OCI-LY1 (cell line): ENCODE data around the gene CALR3.

Experiments used
- H2AFZ ChIP-seq: fragments of 200-600 bp; sonication (generic), shearing (Covaris generic); 2 replicates; pipeline ENCODE4 v1.6.0; 2014; ENCODE audit warnings: antibody characterized with exemption, mild to moderate bottlenecking, low read length
- H3F3A ChIP-seq: fragments of 200-600 bp; sonication (generic), shearing (Covaris generic); 2 replicates; pipeline ENCODE4 v1.6.0; 2014; ENCODE audit warnings: mild to moderate bottlenecking, antibody characterized with exemption, low read length, moderate library complexity; ENCODE audit not compliant: insufficient read depth
- H3K27ac ChIP-seq: fragments of 200-600 bp; sonication (generic); 2 replicates; pipeline ENCODE4 v1.5.1; 2014; ENCODE audit warnings: low read length, mixed run types, mild to moderate bottlenecking, low read depth; ENCODE audit not compliant: poor library complexity, severe bottlenecking
- H3K27me3 ChIP-seq: fragments of 200-600 bp; sonication (generic); 2 replicates; pipeline ENCODE4 v1.6.0; 2014; ENCODE audit warnings: antibody characterized with exemption, mild to moderate bottlenecking, low read length, moderate library complexity; ENCODE audit not compliant: insufficient read depth
- H3K36me3 ChIP-seq: fragments of 200-600 bp; sonication (generic); 2 replicates; pipeline ENCODE4 v1.6.1; 2014; ENCODE audit warnings: mild to moderate bottlenecking, antibody characterized with exemption, low read length, moderate library complexity, mixed read lengths; ENCODE audit not compliant: insufficient read depth
- H3K4me1 ChIP-seq: fragments of 200-600 bp; sonication (generic); 2 replicates; pipeline ENCODE4 v1.5.1; 2014; ENCODE audit warnings: mild to moderate bottlenecking, low read length, moderate library complexity; ENCODE audit not compliant: insufficient read depth, severe bottlenecking
- H3K4me2 ChIP-seq: fragments of 200-600 bp; sonication (generic), shearing (Covaris generic); 2 replicates; pipeline ENCODE4 v1.6.1; 2014; ENCODE audit warnings: low read length
- H3K4me3 ChIP-seq: fragments of 200-600 bp; sonication (generic); 2 replicates; pipeline ENCODE4 v1.5.1; 2014; ENCODE audit warnings: low read length, low read depth, mild to moderate bottlenecking, mixed read lengths; ENCODE audit not compliant: poor library complexity, severe bottlenecking
- H3K79me2 ChIP-seq: fragments of 200-600 bp; shearing (Covaris generic); 2 replicates; pipeline ENCODE4 v1.6.1; 2016; ENCODE audit warnings: mixed run types, low read length, mixed read lengths; ENCODE audit not compliant: insufficient read depth
- H3K9ac ChIP-seq: fragments of 200-600 bp; sonication (generic), shearing (Covaris generic); 2 replicates; pipeline ENCODE4 v1.6.1; 2014; ENCODE audit warnings: mild to moderate bottlenecking, low read length, mixed read lengths
- H3K9me2 ChIP-seq: fragments of 200-600 bp; sonication (generic), shearing (Covaris generic); 2 replicates; pipeline ENCODE4 v1.6.1; 2014; ENCODE audit warnings: low read depth, mild to moderate bottlenecking, low read length, mixed read lengths
- H3K9me3 ChIP-seq: fragments of 200-600 bp; shearing (Covaris generic); 2 replicates; pipeline ENCODE4 v1.6.1; 2014; ENCODE audit warnings: low read length, mixed read lengths
- H4K20me1 ChIP-seq: fragments of 200-600 bp; sonication (generic), shearing (Covaris generic); 2 replicates; pipeline ENCODE4 v1.6.0; 2016; ENCODE audit warnings: mild to moderate bottlenecking, low read length; ENCODE audit not compliant: insufficient read depth
- CTCF ChIP-seq: fragments of 200-600 bp; sonication (generic), shearing (Covaris generic); IDR thresholded peaks from 2 replicates; pipeline ENCODE4 v1.5.1; 2017; ENCODE audit warnings: mild to moderate bottlenecking, antibody characterized with exemption, low read length, moderate library complexity, mixed read lengths
- EZH2 ChIP-seq: fragments of 200-600 bp; sonication (generic), shearing (Covaris generic); IDR thresholded peaks from 2 replicates; pipeline ENCODE4 v1.8.0; 2017; ENCODE audit warnings: borderline replicate concordance, mixed run types, mild to moderate bottlenecking, antibody characterized with exemption, low read length, moderate library complexity, mixed read lengths

CALR3 gene

GRCh38 chr19:16456652-16457194 is 39.2 kb downstream of the CALR3 start:
- Histone ChIP-seq H3K4me2 (peak overlapping the region; percentile 74; the same call in 1 of the 2 replicates), H3K4me1 (peaks cover 71% of the 10 kb centered on the region), H3K27me3 (no peaks in the 10 kb centered on the region), H3K79me2 (peaks cover 87% of the 10 kb centered on the region), H3K27ac (peak overlapping the region; percentile 77), H3K9me2 (no peaks in the 10 kb centered on the region), H3F3A (no peaks in the 10 kb centered on the region), H3K9me3 (no peaks in the 10 kb centered on the region), H3K4me3 (no peak overlapping the region), H3K9ac (no peak overlapping the region; the same call in 1 of the 2 replicates), H4K20me1 (no peaks in the 10 kb centered on the region), H2AFZ (no peak overlapping the region), H3K36me3 (no peaks in the 10 kb centered on the region)
- no peak for TF ChIP-seq CTCF
- TF ChIP-seq EZH2, result no peak

GRCh38 chr19:16455489-16455888 is 40.5 kb downstream of the CALR3 start:
- Histone ChIP-seq H3K27me3 (no peaks in the 10 kb centered on the region), H3K4me2 (no peak overlapping the region), H4K20me1 (no peaks in the 10 kb centered on the region), H2AFZ (no peak overlapping the region), H3K9me3 (no peaks in the 10 kb centered on the region), H3K27ac (peak overlapping the region; percentile 59), H3K79me2 (peaks cover 84% of the 10 kb centered on the region), H3F3A (no peaks in the 10 kb centered on the region), H3K4me1 (peaks cover 65% of the 10 kb centered on the region), H3K9me2 (no peaks in the 10 kb centered on the region), H3K9ac (no peak overlapping the region), H3K36me3 (no peaks in the 10 kb centered on the region), H3K4me3 (no peak overlapping the region)
- no peak for TF ChIP-seq EZH2
- no peak for TF ChIP-seq CTCF

GRCh38 chr19:16454351-16454918 is 41.5 kb downstream of the CALR3 start:
- H3K9me3 ChIP-seq, result no peaks in the 10 kb centered on the region
- H3K9me2 ChIP-seq, result no peaks in the 10 kb centered on the region
- peaks cover 65% of the 10 kb centered on the region for H3K4me1 ChIP-seq
- no peaks in the 10 kb centered on the region for H3K27me3 ChIP-seq
- no peak for TF ChIP-seq EZH2
- TF ChIP-seq CTCF, result no peak
- H3K27ac ChIP-seq, result peak overlapping the region; percentile 59
- no peak overlapping the region; the same call in 1 of the 2 replicates for H3K4me2 ChIP-seq
- H2AFZ ChIP-seq, result no peak overlapping the region
- peaks cover 6% of the 10 kb centered on the region for H3K36me3 ChIP-seq
- no peak overlapping the region for H3K4me3 ChIP-seq
- peak overlapping the region; percentile 9; the same call in 1 of the 2 replicates for H3K9ac ChIP-seq
- H3F3A ChIP-seq, result no peaks in the 10 kb centered on the region
- H3K79me2 ChIP-seq, result peaks cover 83% of the 10 kb centered on the region
- no peaks in the 10 kb centered on the region for H4K20me1 ChIP-seq
